Activated CD4-positive, alpha-beta T cell treated with anti-CD3 and anti-CD28 coated beads, Interleukin-2, amount 10 ng/mL, durations not matched to agents 7 days and 5 days (primary cell): ENCODE results near the gene GNAT2. TPM values are rescaled to one million over a fixed set of nuclear protein-coding genes. Genes with fewer than 3 reads are reported as not detected.

ENCODE experiments used
- CTCF ChIA-PET: fragments of 350-600 bp; sonication (Branson Sonifier 250); formaldehyde crosslinking; loops from one replicate; lab custom pipeline; 2021; ENCODE audit warnings: antibody characterized with exemption; lab: Charles Lee
- POLR2A ChIA-PET: fragments of 350-600 bp; sonication (Branson Sonifier 250); formaldehyde crosslinking; loops from one replicate; lab custom pipeline; 2021; ENCODE audit warnings: antibody characterized with exemption; lab: Charles Lee
- DNase-seq: peaks from one replicate; pipeline ENCODE4 v3.0.0-alpha.2; 2020
- H3K27ac Mint-ChIP-seq: one replicate; pipeline ENCODE4 v1.8.0; 2021; ENCODE audit warnings: mild to moderate bottlenecking, moderate library complexity, mixed read lengths
- H3K27me3 Mint-ChIP-seq: one replicate; pipeline ENCODE4 v1.8.0; 2021; ENCODE audit warnings: mixed read lengths
- H3K36me3 Mint-ChIP-seq: one replicate; pipeline ENCODE4 v1.8.0; 2021; ENCODE audit warnings: low read depth, mixed read lengths
- H3K4me1 Mint-ChIP-seq: one replicate; pipeline ENCODE4 v1.8.0; 2021; ENCODE audit warnings: mixed read lengths
- H3K4me3 Mint-ChIP-seq: one replicate; pipeline ENCODE4 v1.8.0; 2021; ENCODE audit warnings: mild to moderate bottlenecking, moderate library complexity, mixed read lengths
- H3K9me3 Mint-ChIP-seq: one replicate; pipeline ENCODE4 v1.8.0; 2021; ENCODE audit warnings: mixed read lengths
- total RNA-seq, 2 experiments: library from RNA; stranded (reverse); gene quantifications; one replicate each; pipeline ENCODE4 v1.2.3, GENCODE V29; 2021

Gene GNAT2
- total RNA-seq, 2 experiments from 2014 or later, result not detected

DNA sequence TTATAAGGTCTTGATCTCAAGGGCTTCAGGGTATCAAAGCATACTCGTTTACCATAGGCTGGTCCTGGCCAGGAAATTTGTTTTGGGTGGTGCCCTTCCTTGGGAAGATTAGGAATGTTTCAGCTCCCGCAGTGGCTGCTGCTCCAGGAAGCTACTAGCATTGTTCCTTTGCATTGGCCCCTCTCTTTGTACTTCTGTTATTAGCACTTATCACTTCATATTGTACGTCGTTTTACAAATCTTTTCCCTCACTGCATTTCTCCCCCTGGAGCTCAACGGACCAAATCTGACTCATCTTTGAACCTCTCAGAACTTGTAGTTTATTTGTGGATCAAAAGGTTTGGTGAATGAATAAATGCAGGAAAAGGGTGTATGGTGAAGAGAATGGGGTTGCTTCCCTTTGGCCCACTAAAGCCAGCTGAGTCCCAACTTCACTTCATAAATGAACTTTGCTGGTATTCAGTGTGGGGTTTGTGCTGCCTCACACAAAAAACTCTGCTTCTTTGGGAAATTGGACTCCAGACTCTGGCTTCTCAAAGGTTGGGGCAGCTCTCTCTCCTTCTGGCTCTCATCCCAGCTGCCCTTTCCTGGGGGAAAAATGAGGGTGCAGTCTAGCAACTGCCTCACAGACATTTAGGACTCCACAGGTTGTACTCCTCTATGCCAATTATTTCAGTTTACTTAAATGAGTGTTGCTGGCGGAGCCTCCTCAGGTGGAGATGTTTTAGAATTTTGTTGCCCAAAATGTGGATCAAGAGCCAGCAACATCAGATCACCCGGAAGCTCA lies 5.9 kb downstream of the GNAT2 start:
- Mint-ChIP-seq H3K36me3 (no peaks in the 10 kb centered on the region), H3K27me3 (peaks cover 3% of the 10 kb centered on the region), H3K4me3 (no peak overlapping the region), H3K27ac (no peak overlapping the region), H3K4me1 (peaks cover 24% of the 10 kb centered on the region), H3K9me3 (no peaks in the 10 kb centered on the region)
- DNase-seq, result no peak
- ChIA-PET CTCF (interaction anchor here (0.5 to 1.7 kb wide), 5 partner anchors 9 to 431 kb away, joined by 3 to 6 read pairs (median 4); partner anchors contain the start of gene AHCYL1), POLR2A (no interaction called here)

GRCh38 chr1:109611308-109611990 lies 8.0 kb downstream of the GNAT2 start:
- peaks cover 3% of the 10 kb centered on the region for H3K27me3 Mint-ChIP-seq
- ChIA-PET POLR2A (no interaction called here), CTCF (interaction anchor here (0.8 to 1.4 kb wide), 5 partner anchors 10 to 394 kb away, joined by 3 to 4 read pairs (median 3); no protein-coding TSS in a partner anchor)
- peaks cover 9% of the 10 kb centered on the region for H3K4me1 Mint-ChIP-seq
- H3K36me3 Mint-ChIP-seq, result no peaks in the 10 kb centered on the region
- no peak for DNase-seq
- H3K4me3 Mint-ChIP-seq, result no peak overlapping the region
- no peak overlapping the region for H3K27ac Mint-ChIP-seq
- H3K9me3 Mint-ChIP-seq, result no peaks in the 10 kb centered on the region

DNA sequence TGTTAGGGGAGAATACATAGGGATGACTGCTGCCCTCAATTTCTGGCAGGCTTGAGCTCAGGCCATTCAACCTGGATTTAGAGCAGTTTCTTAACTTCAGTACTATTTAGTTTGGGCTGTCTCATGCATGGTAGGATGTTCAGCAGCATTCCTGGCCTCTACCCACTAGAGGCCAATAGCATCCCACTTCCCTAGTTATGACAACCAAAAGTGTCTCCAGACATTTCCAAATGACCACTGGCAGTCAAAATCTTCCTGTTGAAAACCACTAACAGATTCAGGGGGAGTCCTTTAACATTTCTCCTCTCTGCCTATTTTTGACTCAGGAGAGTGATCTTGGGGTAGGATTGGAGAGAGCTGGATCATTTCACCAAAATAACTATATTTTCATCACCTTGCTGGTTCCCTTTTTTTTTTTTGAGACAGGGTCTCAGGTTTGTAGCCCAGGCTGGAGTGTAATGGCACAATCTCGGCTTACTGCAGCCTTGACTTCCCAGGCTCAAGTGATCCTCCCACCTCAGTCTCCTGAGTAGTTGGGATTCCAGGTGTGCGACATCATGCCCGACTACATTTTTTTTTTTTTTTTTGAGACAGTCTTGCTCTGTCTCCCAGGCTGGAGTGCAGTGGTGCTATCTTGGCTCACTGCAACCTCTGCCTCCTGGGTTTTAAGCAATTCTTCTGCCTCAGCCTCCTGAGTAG lies 8.7 kb downstream of the GNAT2 start:
- H3K9me3 Mint-ChIP-seq, result no peaks in the 10 kb centered on the region
- POLR2A ChIA-PET, result no interaction called here
- no peak for DNase-seq
- H3K4me1 Mint-ChIP-seq, result peaks cover 3% of the 10 kb centered on the region
- H3K27ac Mint-ChIP-seq, result no peak overlapping the region
- H3K4me3 Mint-ChIP-seq, result no peak overlapping the region
- CTCF ChIA-PET, result interaction anchor here (0.7 to 1.2 kb wide), 5 partner anchors 9 to 393 kb away, joined by 3 read pairs; no protein-coding TSS in a partner anchor
- peaks cover 3% of the 10 kb centered on the region for H3K27me3 Mint-ChIP-seq
- H3K36me3 Mint-ChIP-seq, result no peaks in the 10 kb centered on the region

GRCh38 chr1:109609881-109610280 lies 9.5 kb downstream of the GNAT2 start:
- Mint-ChIP-seq H3K9me3 (no peaks in the 10 kb centered on the region), H3K27me3 (peaks cover 3% of the 10 kb centered on the region), H3K36me3 (no peaks in the 10 kb centered on the region), H3K27ac (no peak overlapping the region), H3K4me1 (no peaks in the 10 kb centered on the region), H3K4me3 (no peak overlapping the region)
- POLR2A ChIA-PET, result no interaction called here
- CTCF ChIA-PET, result interaction anchor here (1.2 kb wide), 1 partner anchor 14 kb away, joined by 3 read pairs; no protein-coding TSS in a partner anchor
- DNase-seq, result no peak

DNA sequence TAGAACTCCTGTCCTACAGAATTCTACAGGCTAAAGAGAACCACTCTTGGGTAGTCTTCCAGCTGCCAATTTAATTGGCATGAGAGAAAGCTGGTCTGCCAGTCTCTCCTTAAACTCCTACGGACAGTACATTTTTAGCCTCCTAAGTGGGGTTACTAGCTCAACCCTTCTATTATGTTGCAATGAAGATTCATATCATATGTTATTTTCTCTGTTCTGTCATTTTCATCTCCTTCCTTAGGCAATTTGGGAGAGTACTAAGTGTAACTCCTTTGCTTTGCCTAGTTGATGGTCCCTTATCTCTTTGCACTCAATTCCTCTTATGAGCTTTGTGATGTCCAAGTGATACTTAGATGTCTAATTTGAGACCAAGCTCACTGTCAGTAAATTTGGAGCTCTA lies 14.0 kb downstream of the GNAT2 start:
- no peaks in the 10 kb centered on the region for H3K27me3 Mint-ChIP-seq
- no peak overlapping the region for H3K4me3 Mint-ChIP-seq
- H3K27ac Mint-ChIP-seq, result peak overlapping the region; percentile 52
- peaks cover 3% of the 10 kb centered on the region for H3K36me3 Mint-ChIP-seq
- CTCF ChIA-PET, result interaction anchor here (0.8 to 2.5 kb wide), 4 partner anchors 14 to 39 kb away, joined by 3 to 6 read pairs (median 4); partner anchors contain the start of genes AMPD2 and GNAT2
- H3K4me1 Mint-ChIP-seq, result peaks cover 7% of the 10 kb centered on the region
- no peak for DNase-seq
- no peaks in the 10 kb centered on the region for H3K9me3 Mint-ChIP-seq
- POLR2A ChIA-PET, result interaction anchor here (0.6 kb wide), 2 partner anchors 127 to 254 kb away, joined by 3 to 5 read pairs; no protein-coding TSS in a partner anchor

DNA sequence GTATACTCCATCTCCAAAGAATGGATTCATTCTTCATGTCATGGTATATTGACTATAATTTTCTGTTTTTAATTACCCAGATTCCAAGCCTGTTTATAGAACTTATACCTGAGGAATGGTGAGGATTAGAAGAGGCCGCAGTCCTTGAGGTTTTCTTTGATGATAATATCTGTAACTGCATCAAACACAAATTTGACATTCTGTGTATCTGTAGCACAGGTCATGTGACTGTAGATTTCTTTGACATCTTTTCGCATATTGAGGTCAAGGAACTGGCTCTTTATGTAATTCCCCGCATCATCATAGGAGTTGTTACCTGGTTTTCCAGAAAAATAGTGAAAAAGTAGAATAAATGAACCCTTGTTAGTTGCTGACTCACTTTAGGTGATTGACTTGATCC lies 16.2 kb downstream of the GNAT2 start:
- Mint-ChIP-seq H3K27me3 (no peaks in the 10 kb centered on the region), H3K4me3 (no peak overlapping the region), H3K4me1 (peaks cover 7% of the 10 kb centered on the region), H3K27ac (no peak overlapping the region), H3K9me3 (no peaks in the 10 kb centered on the region), H3K36me3 (peaks cover 16% of the 10 kb centered on the region)
- ChIA-PET CTCF (no interaction called here), POLR2A (no interaction called here)
- no peak for DNase-seq

- POLR2A ChIA-PET, result no interaction called here
- H3K27ac Mint-ChIP-seq, result no peak overlapping the region
- CTCF ChIA-PET, result interaction anchor here (0.7 to 2.4 kb wide), 2 partner anchors 13 to 42 kb away, joined by 3 to 6 read pairs; no protein-coding TSS in a partner anchor
These were observed 20.8 kb downstream of the GNAT2 start for GRCh38 chr1:109598655-109599054.

DNA sequence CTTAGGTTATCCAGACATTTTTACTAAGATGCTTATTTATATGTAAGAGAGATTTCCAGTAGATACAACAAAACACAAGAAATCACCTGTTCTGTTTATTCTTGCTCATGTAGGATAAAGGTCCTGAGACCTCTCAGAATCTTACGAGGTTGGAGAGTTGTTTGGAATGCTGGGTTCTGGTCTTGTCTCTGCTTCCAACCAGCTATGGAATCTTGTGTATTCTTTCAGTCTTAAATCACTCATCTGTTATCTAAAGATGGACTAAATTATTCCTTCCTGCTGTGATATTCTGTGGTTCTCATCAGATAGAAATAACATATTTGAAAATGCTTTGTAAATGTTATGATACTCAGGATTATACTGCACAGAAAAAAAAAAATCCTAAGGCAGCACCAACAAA lies 21.3 kb downstream of the GNAT2 start:
- H3K4me3 Mint-ChIP-seq, result no peak overlapping the region
- peaks cover 42% of the 10 kb centered on the region for H3K36me3 Mint-ChIP-seq
- POLR2A ChIA-PET, result no interaction called here
- no peak overlapping the region for H3K27ac Mint-ChIP-seq
- CTCF ChIA-PET, result interaction anchor here (0.6 to 1.4 kb wide), 4 partner anchors 11 to 1498 kb away, joined by 3 to 4 read pairs (median 3); no protein-coding TSS in a partner anchor
- H3K9me3 Mint-ChIP-seq, result no peaks in the 10 kb centered on the region
- no peak for DNase-seq
- no peaks in the 10 kb centered on the region for H3K27me3 Mint-ChIP-seq
- peaks cover 3% of the 10 kb centered on the region for H3K4me1 Mint-ChIP-seq

More at GRCh38 chr1:109598655-109599054, 20.8 kb downstream of the GNAT2 start:
- no peaks in the 10 kb centered on the region for H3K27me3 Mint-ChIP-seq
- H3K9me3 Mint-ChIP-seq, result no peaks in the 10 kb centered on the region
- peaks cover 41% of the 10 kb centered on the region for H3K36me3 Mint-ChIP-seq
- H3K4me3 Mint-ChIP-seq, result no peak overlapping the region
- peaks cover 7% of the 10 kb centered on the region for H3K4me1 Mint-ChIP-seq
- DNase-seq, result no peak

DNA sequence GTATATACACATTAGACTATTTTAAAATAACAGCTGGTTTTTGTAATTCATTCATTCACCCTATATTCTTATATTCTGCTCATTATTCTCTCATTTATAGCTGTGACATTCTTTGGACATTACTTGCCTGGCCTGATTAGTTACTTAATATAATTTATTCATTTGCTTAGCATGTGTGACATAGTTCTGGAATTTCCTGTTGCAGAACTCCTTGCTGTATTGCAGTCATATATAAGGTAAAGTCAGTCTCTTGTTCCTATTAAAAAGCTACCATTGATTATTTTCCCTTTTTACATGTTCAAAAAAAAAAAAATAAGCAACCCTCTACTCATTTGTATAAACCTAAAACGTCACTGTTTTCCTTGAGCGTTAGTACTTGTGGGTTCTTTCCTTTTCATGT lies 23.9 kb downstream of the GNAT2 start:
- no peak overlapping the region for H3K4me3 Mint-ChIP-seq
- no peak overlapping the region for H3K27ac Mint-ChIP-seq
- CTCF ChIA-PET, result interaction anchor here (0.6 kb wide), 1 partner anchor 240 kb away, joined by 3 read pairs; no protein-coding TSS in a partner anchor
- no peaks in the 10 kb centered on the region for H3K9me3 Mint-ChIP-seq
- H3K36me3 Mint-ChIP-seq, result peaks cover 57% of the 10 kb centered on the region
- no peak for DNase-seq
- H3K4me1 Mint-ChIP-seq, result no peaks in the 10 kb centered on the region
- POLR2A ChIA-PET, result no interaction called here
- no peaks in the 10 kb centered on the region for H3K27me3 Mint-ChIP-seq

- H3K9me3 Mint-ChIP-seq, result no peaks in the 10 kb centered on the region
- H3K27ac Mint-ChIP-seq, result no peak overlapping the region
- CTCF ChIA-PET, result no interaction called here
- H3K4me1 Mint-ChIP-seq, result no peaks in the 10 kb centered on the region
- no peak for DNase-seq
- H3K36me3 Mint-ChIP-seq, result peaks cover 60% of the 10 kb centered on the region
- H3K4me3 Mint-ChIP-seq, result no peak overlapping the region
- no peaks in the 10 kb centered on the region for H3K27me3 Mint-ChIP-seq
- POLR2A ChIA-PET, result no interaction called here
These were observed 26.5 kb downstream of the GNAT2 start for GRCh38 chr1:109592916-109593315.

DNA sequence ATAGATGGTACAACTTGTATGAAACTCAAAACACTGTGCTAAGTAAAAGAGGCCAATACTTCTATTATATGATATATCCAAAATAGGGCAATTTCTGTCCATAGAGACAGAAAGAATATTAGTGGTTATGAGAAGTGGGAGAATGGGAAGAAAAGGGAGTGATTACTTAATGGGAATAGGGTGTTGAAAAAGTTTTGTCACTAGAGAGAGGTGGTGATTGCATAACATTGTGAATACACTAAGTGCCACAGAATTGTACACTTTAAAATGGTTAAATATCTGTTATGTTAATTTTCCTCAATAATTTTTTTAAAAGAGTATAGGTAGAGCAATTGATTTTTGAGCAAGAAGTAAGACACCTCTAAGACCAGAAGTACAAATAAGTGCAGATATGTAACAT lies 29.7 kb downstream of the GNAT2 start:
- POLR2A ChIA-PET, result no interaction called here
- no peaks in the 10 kb centered on the region for H3K9me3 Mint-ChIP-seq
- H3K36me3 Mint-ChIP-seq, result peaks cover 65% of the 10 kb centered on the region
- H3K4me1 Mint-ChIP-seq, result no peaks in the 10 kb centered on the region
- H3K27ac Mint-ChIP-seq, result no peak overlapping the region
- no peaks in the 10 kb centered on the region for H3K27me3 Mint-ChIP-seq
- no peak for DNase-seq
- CTCF ChIA-PET, result interaction anchor here (1.2 to 1.6 kb wide), 3 partner anchors 10 to 57 kb away, joined by 4 to 12 read pairs (median 5); no protein-coding TSS in a partner anchor
- no peak overlapping the region for H3K4me3 Mint-ChIP-seq

DNA sequence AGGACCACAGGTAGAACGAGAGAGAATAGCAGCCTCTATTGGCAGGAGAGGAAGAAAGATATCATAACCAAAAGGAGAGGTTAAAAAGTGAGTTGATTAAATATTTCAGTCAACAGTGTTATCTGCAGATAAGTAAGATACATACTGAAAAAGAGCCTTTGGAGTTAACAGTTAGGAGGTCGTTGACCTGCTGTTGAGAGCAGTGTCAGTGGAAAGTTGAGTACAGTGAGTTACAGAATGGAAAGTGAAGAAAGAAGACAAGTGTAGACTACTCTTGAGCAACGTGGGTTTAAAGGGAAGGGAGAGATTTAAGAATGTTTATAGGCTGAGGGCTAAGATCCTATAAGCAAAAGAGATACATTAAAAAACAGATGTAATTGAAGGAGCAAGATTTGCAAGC lies 30.2 kb downstream of the GNAT2 start:
- POLR2A ChIA-PET, result no interaction called here

More for the DNA sequence above, 30.2 kb downstream of the GNAT2 start:
- no peaks in the 10 kb centered on the region for H3K4me1 Mint-ChIP-seq
- no peak overlapping the region for H3K4me3 Mint-ChIP-seq
- CTCF ChIA-PET, result no interaction called here
- H3K27me3 Mint-ChIP-seq, result no peaks in the 10 kb centered on the region
- H3K36me3 Mint-ChIP-seq, result peaks cover 66% of the 10 kb centered on the region
- H3K27ac Mint-ChIP-seq, result no peak overlapping the region
- H3K9me3 Mint-ChIP-seq, result no peaks in the 10 kb centered on the region
- no peak for DNase-seq
